ENCODE measurements around the gene PHLDA3. TPM values are rescaled to one million over a fixed set of nuclear protein-coding genes. Genes with fewer than 3 reads are reported as not detected.

PHLDA3 gene
- total and polyA plus RNA-seq, 2 of the 13 experiments (the other 11 are each of a cell fraction or from before 2014, with no cell fraction given), result 16.7 to 33.6 TPM

DNA sequence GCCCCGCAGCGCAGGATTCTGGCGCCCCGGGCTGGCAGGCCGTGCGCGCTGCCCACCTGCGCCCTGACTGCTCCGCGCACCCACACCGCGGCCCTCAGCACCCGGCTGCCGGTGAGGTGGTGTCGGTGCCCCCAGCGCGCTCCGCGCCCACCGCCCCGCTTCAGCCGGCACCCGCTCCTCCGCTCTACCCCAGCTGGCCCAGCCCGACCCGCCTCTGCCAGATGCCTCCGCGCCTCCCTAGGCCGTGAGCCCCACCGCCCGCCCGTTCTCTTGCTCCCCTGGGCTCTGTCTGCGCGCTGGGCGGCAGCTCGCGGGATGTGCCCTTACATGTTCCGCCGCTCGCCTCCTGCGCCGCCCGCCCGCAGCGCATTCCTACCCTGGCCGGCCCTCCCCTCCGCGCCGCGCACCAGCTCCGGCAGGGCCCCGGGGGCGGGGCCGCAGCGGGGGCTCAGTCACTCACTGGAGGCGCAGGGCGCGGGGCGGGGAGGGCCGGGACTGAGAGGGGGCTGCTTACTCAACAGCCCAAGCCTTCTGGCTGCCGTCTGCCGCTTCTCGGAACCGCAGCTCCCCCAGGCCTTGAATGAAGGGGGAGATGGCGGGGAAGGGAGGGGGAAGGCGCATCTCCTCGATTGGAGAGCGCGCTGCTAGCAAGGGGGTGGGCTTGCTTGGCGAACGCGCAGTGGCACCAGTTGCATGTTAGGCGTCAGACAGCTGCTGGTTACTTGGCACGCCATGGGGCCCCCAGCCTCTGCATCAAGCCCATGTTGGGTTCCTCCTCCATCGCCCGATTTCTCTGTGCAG is at the start of gene PHLDA3 (continued):
- TF ChIP-seq, protein P1, sequence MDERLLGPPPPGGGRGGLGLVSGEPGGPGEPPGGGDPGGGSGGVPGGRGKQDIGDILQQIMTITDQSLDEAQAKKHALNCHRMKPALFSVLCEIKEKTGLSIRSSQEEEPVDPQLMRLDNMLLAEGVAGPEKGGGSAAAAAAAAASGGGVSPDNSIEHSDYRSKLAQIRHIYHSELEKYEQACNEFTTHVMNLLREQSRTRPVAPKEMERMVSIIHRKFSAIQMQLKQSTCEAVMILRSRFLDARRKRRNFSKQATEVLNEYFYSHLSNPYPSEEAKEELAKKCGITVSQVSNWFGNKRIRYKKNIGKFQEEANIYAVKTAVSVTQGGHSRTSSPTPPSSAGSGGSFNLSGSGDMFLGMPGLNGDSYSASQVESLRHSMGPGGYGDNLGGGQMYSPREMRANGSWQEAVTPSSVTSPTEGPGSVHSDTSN (CRISPR knock-in tag; IDR thresholded peaks at IDR 0.05), result no peak
- TF ChIP-seq ZNF772 (CRISPR knock-in tag; IDR thresholded peaks at IDR 0.05) (no peak), CEBPB (IDR thresholded peaks at IDR 0.05; ENCODE audit: borderline replicate concordance, low read depth, low read length) (no peak), ZNF607 (CRISPR knock-in tag; IDR thresholded peaks at IDR 0.05; ENCODE audit: borderline replicate concordance) (peak; percentile 72; the same call in 1 of the 2 replicates), NCOA1 (CRISPR knock-in tag; IDR thresholded peaks at IDR 0.05) (no peak), FOXM1 (CRISPR knock-in tag; IDR thresholded peaks at IDR 0.05) (no peak), ZNF350 (CRISPR knock-in tag; IDR thresholded peaks at IDR 0.05; ENCODE audit: borderline replicate concordance, low read depth) (no peak; the same call in 1 of the 2 replicates), MTF1 (CRISPR knock-in tag; IDR thresholded peaks at IDR 0.05) (no peak), ZZZ3 (CRISPR knock-in tag; IDR thresholded peaks at IDR 0.05; ENCODE audit: borderline replicate concordance) (no peak), ETV6 (CRISPR knock-in tag; conservative IDR thresholded peaks at IDR 0.05) (no peak), ZNF549 (CRISPR knock-in tag; IDR thresholded peaks at IDR 0.05) (no peak), ZNF672 (CRISPR knock-in tag; IDR thresholded peaks at IDR 0.05) (no peak), ZNF891 (CRISPR knock-in tag; IDR thresholded peaks at IDR 0.05) (no peak), YEATS2 (CRISPR knock-in tag; IDR thresholded peaks at IDR 0.05; ENCODE audit: borderline replicate concordance) (no peak), ARNT (IDR thresholded peaks at IDR 0.05) (no peak), CCAR2 (optimal IDR thresholded peaks at IDR 0.05; ENCODE audit: low read depth, low read length) (no peak), MED13 (CRISPR knock-in tag; IDR thresholded peaks at IDR 0.05) (no peak; the same call in 1 of the 2 replicates), ESRRA (CRISPR knock-in tag; IDR thresholded peaks at IDR 0.05; ENCODE audit: low read depth) (no peak), ELF1 (CRISPR knock-in tag; IDR thresholded peaks at IDR 0.05) (no peak), RARG (CRISPR knock-in tag; IDR thresholded peaks at IDR 0.05; ENCODE audit: low read depth) (no peak), ZNF235 (CRISPR knock-in tag; IDR thresholded peaks at IDR 0.05; ENCODE audit: borderline replicate concordance) (no peak), ZNF24 (IDR thresholded peaks at IDR 0.05) (no peak), HNRNPL (IDR thresholded peaks at IDR 0.05; ENCODE audit: low read depth, low read length) (0 out of 2 replicates have a peak, but pooled peaks have one; percentile 18), EP300 (IDR thresholded peaks at IDR 0.05; ENCODE audit: low read depth in 2 of 2, low read length in 2 of 2) (no peak), EP300 (CRISPR knock-in tag; IDR thresholded peaks at IDR 0.05; ENCODE audit: borderline replicate concordance) (no peak), GATAD1 (CRISPR knock-in tag; IDR thresholded peaks at IDR 0.05) (no peak; the same call in 1 of the 2 replicates), ATM (IDR thresholded peaks at IDR 0.05; ENCODE audit: borderline replicate concordance) (no peak), ISL2 (CRISPR knock-in tag; IDR thresholded peaks at IDR 0.05) (0 out of 2 replicates have a peak, but pooled peaks have one; percentile 17)
- TF ChIP-seq, protein P2, sequence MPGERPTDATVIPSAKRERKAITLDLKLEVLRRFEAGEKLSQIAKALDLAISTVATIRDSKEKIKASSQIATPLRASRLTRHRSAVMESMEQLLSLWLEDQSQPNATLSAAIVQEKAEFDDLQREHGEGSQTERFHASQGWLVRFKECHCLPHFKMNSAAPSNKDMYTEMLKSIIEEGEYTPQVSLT (CRISPR knock-in tag; IDR thresholded peaks at IDR 0.05; ENCODE audit: borderline replicate concordance, low read depth), result no peak
- TF ChIP-seq, protein P3, sequence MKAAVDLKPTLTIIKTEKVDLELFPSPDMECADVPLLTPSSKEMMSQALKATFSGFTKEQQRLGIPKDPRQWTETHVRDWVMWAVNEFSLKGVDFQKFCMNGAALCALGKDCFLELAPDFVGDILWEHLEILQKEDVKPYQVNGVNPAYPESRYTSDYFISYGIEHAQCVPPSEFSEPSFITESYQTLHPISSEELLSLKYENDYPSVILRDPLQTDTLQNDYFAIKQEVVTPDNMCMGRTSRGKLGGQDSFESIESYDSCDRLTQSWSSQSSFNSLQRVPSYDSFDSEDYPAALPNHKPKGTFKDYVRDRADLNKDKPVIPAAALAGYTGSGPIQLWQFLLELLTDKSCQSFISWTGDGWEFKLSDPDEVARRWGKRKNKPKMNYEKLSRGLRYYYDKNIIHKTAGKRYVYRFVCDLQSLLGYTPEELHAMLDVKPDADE (CRISPR knock-in tag; IDR thresholded peaks at IDR 0.05), result no peak
